Vagina (tissue), 2 donors: ENCODE data around the gene LHFPL3. TPM values are rescaled to one million over a fixed set of nuclear protein-coding genes. Genes with fewer than 3 reads are reported as not detected.
"Not testable (repeated sequence)": the region's sequence is repeated elsewhere in the genome, so short reads cannot be mapped to it uniquely, and the experiment has no call there.

Experiments used
- DNase-seq, 2 donors: peaks; one replicate each; pipeline ENCODE4 v3.0.0-alpha.2; 2017; ENCODE audit errors: extremely low spot score in 2 of 2
- H3K27ac ChIP-seq: fragments of 200-600 bp; sonication (generic); one replicate; pipeline ENCODE4 v1.5.1; 2019
- H3K27me3 ChIP-seq: fragments of 200-600 bp; sonication (generic); one replicate; pipeline ENCODE4 v1.5.1; 2019
- H3K36me3 ChIP-seq, 2 donors: fragments of 200-600 bp; sonication (generic); one replicate each; pipeline ENCODE4 v1.5.1; 2017 to 2019
- H3K4me1 ChIP-seq: fragments of 200-600 bp; sonication (generic); one replicate; pipeline ENCODE4 v1.5.1; 2019
- H3K4me3 ChIP-seq, 2 donors: fragments of 200-600 bp; sonication (generic); 1 replicate in 1 of 2; 2 replicates in 1 of 2; pipeline ENCODE4 v1.5.1; 2016 to 2019
- H3K9me3 ChIP-seq: fragments of 200-600 bp; sonication (generic); one replicate; pipeline ENCODE4 v1.5.1; 2019
- CTCF ChIP-seq, 3 experiments: fragments of 450-650 bp in 2 of 3; fragments of 200-600 bp in 1 of 3; sonication (generic) in 1 of 3; IDR thresholded peaks; one replicate each; pipeline ENCODE4 v1.5.1; 2017 to 2019; ENCODE audit warnings: antibody characterized with exemption in 3 of 3, mild to moderate bottlenecking in 2 of 3, moderate library complexity in 2 of 3
- POLR2A ChIP-seq, 2 donors: fragments of 450-650 bp; IDR thresholded peaks; one replicate each; pipeline ENCODE4 v1.6.1; 2017; ENCODE audit warnings: antibody characterized with exemption in 2 of 2, mild to moderate bottlenecking in 2 of 2, moderate library complexity in 2 of 2
- POLR2AphosphoS5 ChIP-seq, 2 donors: sonication (generic); formaldehyde crosslinking; IDR thresholded peaks; one replicate each; pipeline ENCODE4 v1.9.0; 2017; ENCODE audit warnings: antibody characterized with exemption in 2 of 2, mild to moderate bottlenecking in 2 of 2, low read depth in 1 of 2; ENCODE audit not compliant: insufficient read depth in 1 of 2
- intact Hi-C: fragments of 100-400 bp; cut with DNase I; formaldehyde crosslinking; loops from one replicate; pipeline ENCODE4 v1.15.1; 2023
- total RNA-seq: library from RNA; depleted of rRNA; stranded (reverse); fragments of >200 nt; gene quantifications from one replicate; pipeline ENCODE4 v1.2.3, GENCODE V29; 2016

The LHFPL3 gene
- total RNA-seq, 1 donor from 2014 or later = not detected

- Histone ChIP-seq H3K27ac (no peak overlapping the region), H3K36me3 (no peaks in the 10 kb centered on the region), H3K4me1 (no peaks in the 10 kb centered on the region), H3K9me3 (no peaks in the 10 kb centered on the region), H3K4me3 (no peak overlapping the region), H3K27me3 (no peaks in the 10 kb centered on the region)
- no peak for DNase-seq
- intact Hi-C loops = no loop called here
- no peak for TF ChIP-seq CTCF (IDR thresholded peaks at IDR 0.05)
Measured at GRCh38 chr7:104695563-104695962, 367.2 kb downstream of the LHFPL3 start.

- no peak for TF ChIP-seq POLR2A (IDR thresholded peaks at IDR 0.05)
- TF ChIP-seq CTCF (IDR thresholded peaks at IDR 0.05) = no peak
- no peak for TF ChIP-seq POLR2AphosphoS5 (IDR thresholded peaks at IDR 0.05; ENCODE audit: insufficient read depth in 1 of 2, low read depth in 1 of 2)
- Histone ChIP-seq H3K36me3 (no peaks in the 10 kb centered on the region), H3K27me3 (no peaks in the 10 kb centered on the region), H3K4me3 (no peak overlapping the region), H3K4me1 (no peaks in the 10 kb centered on the region), H3K9me3 (no peaks in the 10 kb centered on the region), H3K27ac (no peak overlapping the region)
- DNase-seq = no peak
- intact Hi-C loops = no loop called here
Measured at GRCh38 chr7:104700336-104700735, 371.9 kb downstream of the LHFPL3 start.

DNA sequence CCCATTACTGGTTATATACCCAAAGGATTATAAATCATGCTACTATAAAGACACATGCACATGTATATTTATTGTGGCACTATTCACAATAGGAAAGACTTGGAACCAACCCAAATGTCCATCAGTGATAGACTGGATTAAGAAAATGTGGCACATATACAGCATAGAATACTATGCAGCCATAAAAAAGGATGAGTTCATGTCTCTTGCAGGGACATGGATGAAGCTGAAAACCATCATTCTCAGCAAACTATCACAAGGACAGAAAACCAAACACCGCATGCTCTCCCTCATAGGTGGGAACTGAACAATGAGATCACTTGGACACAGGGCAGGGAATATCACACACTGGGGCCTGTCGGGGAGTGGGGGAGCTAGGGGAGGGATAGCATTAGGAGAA is 392.6 kb downstream of the LHFPL3 start:
- H3K4me3 ChIP-seq, H3K27me3 ChIP-seq, DNase-seq, H3K4me1 ChIP-seq, H3K36me3 ChIP-seq, H3K9me3 ChIP-seq, intact Hi-C loops, H3K27ac ChIP-seq: not testable (repeated sequence)

DNA sequence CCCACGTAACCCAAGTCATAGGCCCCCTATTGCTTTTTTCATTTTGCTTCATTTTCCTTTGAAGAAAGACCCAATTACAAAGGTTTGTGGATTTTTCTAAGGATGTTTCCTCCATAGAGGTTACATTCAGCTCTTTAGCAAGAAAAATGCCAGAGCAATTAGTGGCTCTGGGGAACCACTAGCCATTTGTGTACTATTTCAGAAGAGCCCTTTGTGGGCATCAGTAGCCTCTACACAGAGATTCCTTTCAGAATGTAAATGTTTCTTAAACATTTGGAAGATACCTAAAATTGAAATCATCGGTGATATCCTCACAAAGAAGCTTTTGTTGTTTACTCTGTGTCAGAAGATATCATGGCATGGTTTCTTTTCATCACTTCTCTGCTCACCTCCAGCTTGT is 394.6 kb downstream of the LHFPL3 start:
- Histone ChIP-seq H3K4me1 (no peaks in the 10 kb centered on the region), H3K36me3 (no peaks in the 10 kb centered on the region), H3K9me3 (no peaks in the 10 kb centered on the region), H3K4me3 (no peak overlapping the region), H3K27me3 (no peaks in the 10 kb centered on the region), H3K27ac (no peak overlapping the region)
- DNase-seq = no peak
- intact Hi-C loops = no loop called here
- TF ChIP-seq POLR2A (IDR thresholded peaks at IDR 0.05) = no peak
- no peak for TF ChIP-seq POLR2AphosphoS5 (IDR thresholded peaks at IDR 0.05; ENCODE audit: insufficient read depth in 1 of 2, low read depth in 1 of 2)
- no peak for TF ChIP-seq CTCF (IDR thresholded peaks at IDR 0.05)

DNA sequence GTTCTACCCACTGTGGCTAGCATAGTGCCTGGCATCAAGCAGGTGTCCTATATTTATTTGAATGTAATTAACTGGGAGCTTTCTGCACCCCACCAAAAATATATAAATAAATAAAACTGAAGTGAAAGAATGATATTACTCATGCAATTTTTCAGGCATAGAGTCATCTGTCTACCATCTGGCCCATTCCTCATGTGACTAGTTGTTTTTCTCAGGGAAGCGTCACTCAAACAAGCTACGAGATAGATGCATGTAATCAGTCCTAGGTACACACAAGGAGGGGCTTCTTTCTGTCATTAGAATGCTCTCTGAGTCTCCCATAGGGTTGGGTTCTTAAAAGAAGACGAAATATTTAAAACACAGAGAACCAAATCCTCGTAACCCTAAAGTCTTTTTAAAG is 430.1 kb downstream of the LHFPL3 start:
- no peaks in the 10 kb centered on the region for H3K9me3 ChIP-seq
- H3K4me1 ChIP-seq = no peaks in the 10 kb centered on the region
- no peak overlapping the region for H3K27ac ChIP-seq
- no peak overlapping the region for H3K4me3 ChIP-seq
- TF ChIP-seq POLR2AphosphoS5 (IDR thresholded peaks at IDR 0.05; ENCODE audit: insufficient read depth in 1 of 2, low read depth in 1 of 2) (no peak), CTCF (IDR thresholded peaks at IDR 0.05) (no peak)
- intact Hi-C loops = no loop called here
- H3K36me3 ChIP-seq = no peaks in the 10 kb centered on the region
- no peaks in the 10 kb centered on the region for H3K27me3 ChIP-seq
- no peak for DNase-seq

- no peak for DNase-seq
- Histone ChIP-seq H3K9me3 (no peaks in the 10 kb centered on the region), H3K4me3 (no peak overlapping the region), H3K27me3 (no peaks in the 10 kb centered on the region), H3K36me3 (no peaks in the 10 kb centered on the region), H3K4me1 (no peaks in the 10 kb centered on the region), H3K27ac (no peak overlapping the region)
- no peak for TF ChIP-seq POLR2A (IDR thresholded peaks at IDR 0.05)
- TF ChIP-seq POLR2AphosphoS5 (IDR thresholded peaks at IDR 0.05; ENCODE audit: insufficient read depth in 1 of 2, low read depth in 1 of 2) = no peak
- TF ChIP-seq CTCF (IDR thresholded peaks at IDR 0.05) = no peak
- intact Hi-C loops = no loop called here
Measured at GRCh38 chr7:104761892-104762291, 433.5 kb downstream of the LHFPL3 start.
